Calu3 (cell line): ENCODE measurements around the gene GNAI2. TPM values are rescaled to one million over a fixed set of nuclear protein-coding genes. Genes with fewer than 3 reads are reported as not detected.

Experiments used
- BruUV-seq: library from RNA; stranded (reverse); fragments of 400-500 nt; replicated peaks from 2 replicates; lab custom pipeline; 2021; lab: Mats Ljungman, UMichigan
- CTCF ChIA-PET: fragments of 300-600 bp; sonication (Branson Sonifier 250); formaldehyde crosslinking; loops from one replicate; lab custom pipeline; 2022; ENCODE audit warnings: antibody characterized with exemption; lab: Charles Lee
- DNase-seq: peaks from one replicate; pipeline ENCODE4 v3.0.0; 2022
- H3K27ac Mint-ChIP-seq: one replicate; pipeline ENCODE4 v1.8.0; 2022; ENCODE audit warnings: mixed read lengths; ENCODE audit not compliant: unreplicated experiment
- H3K27me3 Mint-ChIP-seq: one replicate; pipeline ENCODE4 v1.8.0; 2022; ENCODE audit warnings: mixed read lengths; ENCODE audit not compliant: unreplicated experiment
- H3K36me3 Mint-ChIP-seq: one replicate; pipeline ENCODE4 v1.8.0; 2022; ENCODE audit warnings: mild to moderate bottlenecking, moderate library complexity, mixed read lengths; ENCODE audit not compliant: insufficient read depth, unreplicated experiment
- H3K4me1 Mint-ChIP-seq: one replicate; pipeline ENCODE4 v1.8.0; 2022; ENCODE audit warnings: mild to moderate bottlenecking, low read depth, mixed read lengths; ENCODE audit not compliant: unreplicated experiment
- H3K4me3 Mint-ChIP-seq: one replicate; pipeline ENCODE4 v1.8.0; 2022; ENCODE audit warnings: mild to moderate bottlenecking, low read depth, moderate library complexity, mixed read lengths; ENCODE audit not compliant: unreplicated experiment
- H3K9me3 Mint-ChIP-seq: one replicate; pipeline ENCODE4 v1.8.0; 2022; ENCODE audit warnings: low read depth, mixed read lengths; ENCODE audit not compliant: unreplicated experiment
- CTCF ChIP-seq: fragments of 200-600 bp; IDR thresholded peaks from one replicate; pipeline ENCODE4 v1.8.0; 2022; ENCODE audit warnings: antibody characterized with exemption; ENCODE audit not compliant: unreplicated experiment
- intact Hi-C: fragments of 100-400 bp; cut with micrococcal nuclease; formaldehyde crosslinking; loops from one replicate; pipeline ENCODE4 v1.10.0; 2022; ENCODE audit not compliant: unreplicated experiment
- total RNA-seq: library from RNA; stranded (reverse); gene quantifications from 2 replicates; pipeline ENCODE4 v1.2.3, GENCODE V29; 2022

The GNAI2 gene
- total RNA-seq, 1 experiment from 2014 or later = 102 TPM

- no peak overlapping the region for H3K4me3 Mint-ChIP-seq
- no peak for DNase-seq
- no peaks in the 10 kb centered on the region for H3K27me3 Mint-ChIP-seq
- CTCF ChIA-PET = no interaction called here
- peaks cover 42% of the 10 kb centered on the region for H3K36me3 Mint-ChIP-seq
- peaks cover 29% of the 10 kb centered on the region for H3K4me1 Mint-ChIP-seq
- no peaks in the 10 kb centered on the region for H3K9me3 Mint-ChIP-seq
- BruUV-seq = no TSS peak
- H3K27ac Mint-ChIP-seq = peak overlapping the region; percentile 54
- TF ChIP-seq CTCF = no peak
- intact Hi-C loops = no loop called here
These were observed 26.8 kb downstream of the GNAI2 start for GRCh38 chr3:50262778-50263177.

DNA sequence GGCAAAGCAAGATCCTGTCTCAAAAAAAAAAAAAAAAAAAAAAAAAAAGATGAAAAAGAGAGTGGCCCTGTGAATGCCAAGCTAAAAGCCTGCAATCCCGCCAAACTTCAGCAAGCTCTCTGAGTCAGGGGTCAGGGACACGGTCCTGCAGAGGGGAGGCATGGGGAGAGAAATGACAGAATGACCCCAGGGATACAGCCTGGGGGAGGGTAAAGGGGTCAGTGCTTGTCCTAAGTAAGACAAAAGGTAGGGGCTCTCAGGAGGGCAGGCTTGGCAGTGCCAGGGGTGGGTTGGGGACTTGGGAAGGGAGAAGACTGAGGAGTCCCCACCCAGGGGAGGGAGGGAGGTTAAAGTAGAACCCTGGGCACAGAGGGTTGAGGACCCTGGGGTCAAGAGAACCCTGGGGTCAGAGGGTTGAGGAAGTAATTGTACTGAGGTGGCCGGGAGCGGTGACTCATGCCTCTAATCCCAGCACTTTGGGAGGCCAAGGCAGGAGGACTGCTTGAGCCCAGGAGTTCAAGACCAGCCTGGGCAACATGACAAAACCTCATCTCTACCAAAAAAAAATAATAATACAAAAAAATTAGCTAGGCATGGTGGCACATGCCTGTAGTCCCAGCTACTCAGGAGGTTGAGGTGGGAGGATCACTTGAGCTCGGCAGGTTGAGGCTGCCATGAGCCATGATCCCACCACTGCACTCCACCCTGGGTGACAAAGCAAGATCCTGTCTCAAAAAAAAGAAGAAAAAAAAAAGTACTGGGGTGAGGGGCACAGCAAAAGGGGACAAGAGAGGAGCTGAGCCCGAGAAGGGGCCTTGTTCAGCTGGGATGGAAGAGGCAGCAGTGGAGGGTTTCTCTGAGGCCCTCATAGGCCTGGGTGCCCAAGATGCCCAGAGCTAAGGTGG lies 27.7 kb downstream of the GNAI2 start:
- CTCF ChIA-PET = interaction anchor here (0.8 to 1.6 kb wide), 6 partner anchors 17 to 73 kb away, joined by 3 to 6 read pairs (median 4); partner anchors contain the start of gene GNAI2
- Mint-ChIP-seq H3K4me1 (peaks cover 39% of the 10 kb centered on the region), H3K36me3 (peaks cover 40% of the 10 kb centered on the region), H3K27me3 (no peaks in the 10 kb centered on the region), H3K9me3 (no peaks in the 10 kb centered on the region), H3K4me3 (no peak overlapping the region), H3K27ac (peak overlapping the region; percentile 54)
- intact Hi-C loops = no loop called here
- DNase-seq = no peak
- no peak for TF ChIP-seq CTCF
- no TSS peak for BruUV-seq

- Mint-ChIP-seq H3K36me3 (peaks cover 41% of the 10 kb centered on the region), H3K4me1 (peaks cover 46% of the 10 kb centered on the region), H3K27ac (peak overlapping the region; percentile 83), H3K9me3 (no peaks in the 10 kb centered on the region), H3K4me3 (no peak overlapping the region), H3K27me3 (no peaks in the 10 kb centered on the region)
- BruUV-seq = no TSS peak
- peak; percentile 60 for DNase-seq
- intact Hi-C loops = no loop called here
- no peak for TF ChIP-seq CTCF
- CTCF ChIA-PET = interaction anchor here (0.7 to 1.6 kb wide), 9 partner anchors 18 to 106 kb away, joined by 3 to 6 read pairs (median 3); partner anchors contain the start of gene GNAI2
These were observed 28.5 kb downstream of the GNAI2 start for GRCh38 chr3:50264383-50264963.

DNA sequence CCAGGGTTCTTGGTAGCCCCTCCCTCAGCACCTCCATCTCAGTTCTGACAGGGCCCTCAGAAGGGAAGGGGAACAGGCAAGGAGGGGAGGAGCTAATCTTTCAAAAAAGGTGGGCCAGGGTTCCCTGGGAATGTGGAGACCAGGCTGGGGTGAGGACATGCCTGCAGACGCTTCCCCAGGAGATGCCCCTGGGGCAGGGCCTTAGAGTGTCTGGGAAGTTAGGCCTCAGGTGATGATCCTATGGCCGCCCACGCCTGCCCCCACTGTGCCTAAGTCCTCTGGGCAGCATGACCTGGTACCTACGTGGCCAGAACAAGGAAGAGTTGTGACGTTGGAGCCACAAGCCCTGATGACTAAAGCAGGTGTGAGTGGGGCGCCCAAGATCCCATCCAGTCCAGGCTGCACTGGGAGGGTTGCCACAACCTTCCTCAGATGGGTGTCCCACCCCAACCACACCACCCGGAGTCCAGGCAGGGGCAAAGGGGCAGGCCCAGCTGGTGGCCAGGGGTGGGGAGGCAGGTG lies 29.0 kb downstream of the GNAI2 start:
- no peaks in the 10 kb centered on the region for H3K27me3 Mint-ChIP-seq
- H3K27ac Mint-ChIP-seq = peak overlapping the region; percentile 83
- peak; percentile 50 for DNase-seq
- no peak overlapping the region for H3K4me3 Mint-ChIP-seq
- intact Hi-C loops = no loop called here
- no peak for TF ChIP-seq CTCF
- peaks cover 41% of the 10 kb centered on the region for H3K36me3 Mint-ChIP-seq
- H3K4me1 Mint-ChIP-seq = peaks cover 52% of the 10 kb centered on the region
- CTCF ChIA-PET = interaction anchor here (0.7 to 1.6 kb wide), 8 partner anchors 18 to 106 kb away, joined by 3 to 6 read pairs (median 4); partner anchors contain the start of gene GNAI2
- H3K9me3 Mint-ChIP-seq = no peaks in the 10 kb centered on the region
- BruUV-seq = no TSS peak
